ENCODE measurements around the gene MYH10. TPM values are rescaled to one million over a fixed set of nuclear protein-coding genes. Genes with fewer than 3 reads are reported as not detected.

MYH10 gene
- total RNA-seq, 2 donors from 2014 or later = 23.3 to 30.3 TPM

DNA sequence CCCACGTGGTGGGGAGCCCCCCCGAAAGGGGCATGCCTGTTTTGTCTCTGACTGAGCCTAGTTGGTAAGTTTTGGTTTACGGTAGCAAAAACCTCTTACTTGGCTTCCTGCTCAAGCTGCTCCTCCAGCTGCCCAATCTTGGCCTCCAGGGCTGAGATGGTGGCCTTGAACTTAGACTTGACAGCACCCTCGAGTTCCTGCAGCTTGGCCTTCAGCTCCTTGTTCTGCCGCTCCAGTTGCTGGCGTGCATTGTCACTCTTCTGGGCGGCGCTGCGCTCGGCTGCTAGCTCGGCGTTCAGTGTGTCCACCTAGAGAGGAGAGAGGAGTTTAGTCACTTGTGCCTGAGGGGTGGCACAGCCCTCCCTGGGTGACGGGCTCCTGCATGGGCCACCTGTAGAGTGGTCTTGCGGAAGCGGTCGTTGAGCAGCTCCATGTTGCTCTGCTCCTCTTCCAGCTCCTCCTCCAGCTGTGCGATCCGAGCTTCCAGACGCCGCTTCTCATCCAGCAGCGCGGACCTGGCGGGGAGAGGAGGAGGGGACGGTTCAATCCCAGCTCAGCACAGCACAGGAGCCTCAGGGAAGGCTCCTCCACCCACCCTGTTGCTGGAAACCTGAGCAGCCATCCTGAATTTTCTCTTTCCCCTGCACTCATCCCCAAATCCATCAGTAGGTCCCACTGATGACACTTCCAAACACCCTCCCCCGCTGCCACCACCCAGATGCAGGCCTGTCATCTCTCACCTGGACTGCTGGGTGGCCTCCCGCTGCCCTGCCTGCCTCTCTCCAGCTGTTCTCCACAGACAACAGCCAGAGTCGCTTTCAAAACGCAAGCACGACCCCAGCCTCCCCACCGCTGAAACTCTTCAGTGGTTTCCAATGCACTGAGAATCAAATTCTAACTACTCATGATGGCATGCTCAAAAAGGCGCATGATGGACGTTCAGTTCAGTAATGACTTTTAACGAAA, 150.2 kb downstream of the MYH10 start:
- WGBS, 2 donors = 89% methylated on average over 28 to 33 of the region's 33 CpGs
- peaks cover 5 to 12% of the 10 kb centered on the region in 2 donors for H3K36me3 ChIP-seq (replicated peaks in 1 of 2; ENCODE audit: insufficient read depth in 1 of 2, low read depth in 2 of 2)
- no peak overlapping the region for H3K27ac ChIP-seq
- no peaks in the 10 kb centered on the region for H3K27me3 ChIP-seq
- no peak overlapping the region for H3K4me3 ChIP-seq
- DNase-seq (no peak), ATAC-seq (no peak)
- intact Hi-C loops (cut with DNase I) = no loop called here
- no peak for TF ChIP-seq POLR2A (IDR thresholded peaks at IDR 0.05)
- TF ChIP-seq, protein P1, sequence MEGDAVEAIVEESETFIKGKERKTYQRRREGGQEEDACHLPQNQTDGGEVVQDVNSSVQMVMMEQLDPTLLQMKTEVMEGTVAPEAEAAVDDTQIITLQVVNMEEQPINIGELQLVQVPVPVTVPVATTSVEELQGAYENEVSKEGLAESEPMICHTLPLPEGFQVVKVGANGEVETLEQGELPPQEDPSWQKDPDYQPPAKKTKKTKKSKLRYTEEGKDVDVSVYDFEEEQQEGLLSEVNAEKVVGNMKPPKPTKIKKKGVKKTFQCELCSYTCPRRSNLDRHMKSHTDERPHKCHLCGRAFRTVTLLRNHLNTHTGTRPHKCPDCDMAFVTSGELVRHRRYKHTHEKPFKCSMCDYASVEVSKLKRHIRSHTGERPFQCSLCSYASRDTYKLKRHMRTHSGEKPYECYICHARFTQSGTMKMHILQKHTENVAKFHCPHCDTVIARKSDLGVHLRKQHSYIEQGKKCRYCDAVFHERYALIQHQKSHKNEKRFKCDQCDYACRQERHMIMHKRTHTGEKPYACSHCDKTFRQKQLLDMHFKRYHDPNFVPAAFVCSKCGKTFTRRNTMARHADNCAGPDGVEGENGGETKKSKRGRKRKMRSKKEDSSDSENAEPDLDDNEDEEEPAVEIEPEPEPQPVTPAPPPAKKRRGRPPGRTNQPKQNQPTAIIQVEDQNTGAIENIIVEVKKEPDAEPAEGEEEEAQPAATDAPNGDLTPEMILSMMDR (IDR thresholded peaks at IDR 0.05) = no peak
- H3K9me3 ChIP-seq = no peaks in the 10 kb centered on the region
- H3K4me1 ChIP-seq = no peaks in the 10 kb centered on the region

DNA sequence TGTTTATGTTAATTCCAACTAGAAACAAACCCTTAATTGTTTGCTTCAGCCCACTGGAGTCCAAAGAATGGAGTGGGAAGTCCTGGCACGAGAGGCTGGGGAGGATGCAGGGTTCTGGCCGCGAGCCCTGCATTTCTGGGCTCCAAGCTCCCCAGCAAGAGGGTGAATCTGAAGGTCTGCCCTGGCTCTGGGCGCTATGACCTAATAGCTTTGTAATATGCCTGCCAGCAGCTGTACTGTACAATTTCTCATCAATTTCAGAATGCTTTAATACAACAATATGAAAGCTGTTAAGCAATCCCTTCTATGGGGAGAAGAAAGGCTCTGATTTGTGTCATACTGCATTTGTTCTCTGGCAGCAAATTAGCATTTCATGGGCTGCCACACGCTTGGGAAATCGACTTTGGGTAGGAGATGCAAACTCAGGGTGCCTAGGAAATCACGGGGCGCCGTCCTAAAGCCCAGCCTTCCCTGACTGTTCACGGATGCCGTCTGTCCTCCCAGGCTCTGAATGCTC, 151.0 kb downstream of the MYH10 start:
- no peak overlapping the region for H3K27ac ChIP-seq
- intact Hi-C loops (cut with DNase I) = no loop called here
- ATAC-seq (peak; percentile 59), DNase-seq (peak in 1 of 4 donors; percentile 22)
- no peaks in the 10 kb centered on the region for H3K4me1 ChIP-seq
- H3K9me3 ChIP-seq = no peaks in the 10 kb centered on the region
- H3K4me3 ChIP-seq = no peak overlapping the region
- no peak for TF ChIP-seq POLR2A (IDR thresholded peaks at IDR 0.05)
- peaks cover 9 to 20% of the 10 kb centered on the region in 2 donors for H3K36me3 ChIP-seq (replicated peaks in 1 of 2; ENCODE audit: insufficient read depth in 1 of 2, low read depth in 2 of 2)
- H3K27me3 ChIP-seq = no peaks in the 10 kb centered on the region
- WGBS, 2 donors = 82% methylated on average over 11 of the region's 11 CpGs

DNA sequence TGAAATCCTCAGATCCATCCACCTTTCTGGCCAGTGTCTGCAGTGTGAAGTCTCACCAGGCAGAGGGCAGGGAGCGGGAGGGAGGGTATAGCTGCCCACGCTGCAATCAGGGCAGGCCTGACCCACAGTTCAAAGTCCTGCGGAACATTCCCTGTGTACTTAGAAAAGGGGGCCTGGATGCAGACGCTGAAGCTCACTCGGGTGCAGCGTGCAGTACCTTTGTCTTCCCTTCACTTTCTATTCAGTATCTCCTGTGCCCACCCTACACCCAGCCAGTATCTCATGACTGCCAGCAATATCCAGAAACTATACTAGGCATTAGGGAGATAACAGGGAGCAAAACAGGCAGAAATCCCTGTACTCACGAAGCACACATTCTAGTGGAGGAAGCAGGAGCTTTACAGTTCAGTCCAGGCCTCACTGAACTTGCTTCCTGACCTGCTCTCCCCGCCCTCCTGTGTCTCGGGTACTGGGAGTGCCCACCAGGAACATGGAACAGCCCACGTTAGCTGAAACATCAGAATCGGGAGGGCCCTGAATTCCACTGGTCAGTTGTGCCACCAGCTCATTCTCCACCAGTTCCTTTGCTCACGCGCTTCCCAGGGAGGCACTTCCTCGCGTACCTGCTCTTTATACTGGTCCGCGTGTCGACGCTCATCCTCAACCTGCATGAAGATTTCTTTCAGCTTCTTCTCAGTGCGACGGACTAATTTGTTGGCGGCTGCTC, 152.6 kb downstream of the MYH10 start:
- no peaks in the 10 kb centered on the region for H3K4me1 ChIP-seq
- TF ChIP-seq, protein P1 (IDR thresholded peaks at IDR 0.05) = no peak
- TF ChIP-seq POLR2A (IDR thresholded peaks at IDR 0.05) = no peak
- no peak overlapping the region for H3K27ac ChIP-seq
- H3K9me3 ChIP-seq = no peaks in the 10 kb centered on the region
- H3K4me3 ChIP-seq = no peak overlapping the region
- intact Hi-C loops (cut with DNase I) = no loop called here
- DNase-seq (no peak), ATAC-seq (no peak)
- WGBS, 2 donors = 94 to 96% methylated on average over 22 of the region's 22 CpGs
- no peaks in the 10 kb centered on the region for H3K27me3 ChIP-seq
- H3K36me3 ChIP-seq (replicated peaks in 1 of 2; ENCODE audit: insufficient read depth in 1 of 2, low read depth in 2 of 2) = peaks cover 9 to 22% of the 10 kb centered on the region in 2 donors

DNA sequence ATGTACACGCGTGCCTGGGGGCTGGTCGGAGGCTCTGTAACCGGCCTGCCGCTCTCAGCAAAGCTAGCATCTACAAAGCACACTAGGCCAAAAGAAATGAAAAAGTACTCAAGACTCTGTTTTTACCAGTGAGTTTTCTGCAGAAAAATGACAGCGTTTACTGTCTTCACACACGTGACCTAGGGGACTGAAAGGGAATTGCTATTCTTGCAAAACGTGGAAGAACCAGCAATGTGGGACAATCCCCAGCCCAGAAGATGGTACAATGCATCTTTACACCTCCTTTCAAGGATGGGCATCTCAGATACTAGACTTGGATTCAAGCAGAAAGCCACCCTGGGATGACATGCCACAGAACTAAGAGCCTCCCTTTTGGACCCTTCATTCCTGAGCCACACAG, 153.4 kb downstream of the MYH10 start:
- WGBS, 2 donors = 93% methylated on average over 8 of the region's 8 CpGs
- no peaks in the 10 kb centered on the region for H3K4me1 ChIP-seq
- ATAC-seq (no peak), DNase-seq (no peak)
- intact Hi-C loops (cut with DNase I) = no loop called here
- no peak overlapping the region for H3K4me3 ChIP-seq
- H3K27me3 ChIP-seq = no peaks in the 10 kb centered on the region
- TF ChIP-seq POLR2A (IDR thresholded peaks at IDR 0.05) = no peak
- TF ChIP-seq, protein P1 (IDR thresholded peaks at IDR 0.05) = no peak
- no peak overlapping the region for H3K27ac ChIP-seq
- peaks cover 9 to 23% of the 10 kb centered on the region in 2 donors for H3K36me3 ChIP-seq (replicated peaks in 1 of 2; ENCODE audit: insufficient read depth in 1 of 2, low read depth in 2 of 2)
- no peaks in the 10 kb centered on the region for H3K9me3 ChIP-seq

DNA sequence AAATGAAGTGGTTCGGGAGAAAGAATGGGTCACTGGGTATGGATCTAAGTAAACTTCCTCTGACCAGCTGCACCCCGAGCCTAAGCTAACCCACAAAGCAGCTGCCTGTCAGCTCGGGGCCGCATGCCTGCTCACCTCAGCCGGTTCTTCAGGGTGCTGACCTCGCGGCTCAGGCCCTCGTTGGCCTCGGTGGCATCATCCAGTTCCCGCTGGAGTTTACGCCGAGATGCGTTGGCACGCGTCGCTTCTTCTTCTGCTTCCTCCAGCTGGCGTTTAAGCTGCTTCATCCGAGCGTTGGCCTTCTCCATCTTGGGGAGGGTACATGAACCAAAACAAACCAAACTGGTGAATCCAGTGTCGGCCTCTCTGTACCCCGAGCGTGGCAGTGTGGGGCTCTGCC, 153.8 kb downstream of the MYH10 start:
- Histone ChIP-seq H3K4me1 (no peaks in the 10 kb centered on the region), H3K36me3 (replicated peaks in 1 of 2; ENCODE audit: insufficient read depth in 1 of 2, low read depth in 2 of 2) (peaks cover 9 to 25% of the 10 kb centered on the region in 2 donors), H3K27me3 (no peaks in the 10 kb centered on the region), H3K9me3 (no peaks in the 10 kb centered on the region), H3K4me3 (no peak overlapping the region), H3K27ac (no peak overlapping the region)
- 95% methylated on average over 20 to 22 of the region's 22 CpGs for WGBS, 2 donors
- ATAC-seq (no peak), DNase-seq (no peak)
- TF ChIP-seq POLR2A (IDR thresholded peaks at IDR 0.05) = no peak
- TF ChIP-seq, protein P1 (IDR thresholded peaks at IDR 0.05) = no peak
- intact Hi-C loops (cut with DNase I) = no loop called here

Measured in body of pancreas (tissue), 4 donors.